Urinary bladder (tissue), 4 donors: ENCODE results near the gene MBD3L2B. TPM values are rescaled to one million over a fixed set of nuclear protein-coding genes. Genes with fewer than 3 reads are reported as not detected.
"Not testable (repeated sequence)": the region's sequence is repeated elsewhere in the genome, so short reads cannot be mapped to it uniquely, and the experiment has no call there.

Source experiments
- DNase-seq: peaks from one replicate; pipeline ENCODE4 v3.0.0-alpha.2; 2015; ENCODE audit errors: extremely low spot score
- H3K27ac ChIP-seq: one replicate; pipeline ENCODE4 v1.5.1; 2013; ENCODE audit warnings: low read depth, mild to moderate bottlenecking, moderate library complexity
- H3K36me3 ChIP-seq: one replicate; pipeline ENCODE4 v1.6.1; 2013; ENCODE audit warnings: mild to moderate bottlenecking, moderate library complexity; ENCODE audit not compliant: insufficient read depth
- H3K4me1 ChIP-seq: one replicate; pipeline ENCODE4 v1.6.1; 2013; ENCODE audit warnings: mild to moderate bottlenecking, moderate library complexity; ENCODE audit not compliant: insufficient read depth
- H3K4me3 ChIP-seq: one replicate; pipeline ENCODE4 v1.5.1; 2013; ENCODE audit warnings: low read depth, low read length
- WGBS: extraction: QIAGEN DNeasy Blood & Tissue Kit; methylation state at CpG from one replicate; pipeline ENCODE4 v1.1.7; 2013; 5-methylcytosine and 5-hydroxymethylcytosine counted together
- polyA plus RNA-seq: library from polyadenylated mRNA; stranded (reverse); fragments of 200-250 nt; gene quantifications from one replicate; pipeline ENCODE4 v1.2.3, GENCODE V29; 2013
- total RNA-seq: library from RNA; depleted of rRNA; stranded (reverse); fragments of >200 nt; gene quantifications from one replicate; pipeline ENCODE4 v1.2.3, GENCODE V29; 2014
- donor health status: healthy with polysubstance abuse.
- donor health status: healthy.

The MBD3L2B gene
- total and polyA plus RNA-seq, 2 donors: not detected

DNA sequence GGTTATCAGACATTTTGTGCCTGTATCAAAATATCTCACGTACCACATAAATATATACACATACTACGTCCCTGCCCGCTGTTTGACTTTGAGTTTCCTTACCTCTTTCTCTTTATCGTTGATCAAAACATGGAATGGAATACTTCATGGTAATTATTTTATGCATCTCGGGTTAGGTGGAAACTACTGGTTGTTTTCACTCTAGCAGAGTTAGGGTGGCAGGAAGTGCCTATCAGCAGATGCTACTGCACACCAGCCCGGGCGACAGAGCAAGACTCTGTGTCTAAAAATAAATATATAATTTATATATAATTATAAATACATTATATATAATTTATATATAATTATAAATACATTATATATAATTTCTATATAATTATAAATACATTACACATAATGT is 31.7 kb upstream of the MBD3L2B start:
- not testable (repeated sequence) for H3K4me1 ChIP-seq, DNase-seq, H3K4me3 ChIP-seq, H3K27ac ChIP-seq, H3K36me3 ChIP-seq
- WGBS: 86% methylated on average over 7 of the region's 7 CpGs

DNA sequence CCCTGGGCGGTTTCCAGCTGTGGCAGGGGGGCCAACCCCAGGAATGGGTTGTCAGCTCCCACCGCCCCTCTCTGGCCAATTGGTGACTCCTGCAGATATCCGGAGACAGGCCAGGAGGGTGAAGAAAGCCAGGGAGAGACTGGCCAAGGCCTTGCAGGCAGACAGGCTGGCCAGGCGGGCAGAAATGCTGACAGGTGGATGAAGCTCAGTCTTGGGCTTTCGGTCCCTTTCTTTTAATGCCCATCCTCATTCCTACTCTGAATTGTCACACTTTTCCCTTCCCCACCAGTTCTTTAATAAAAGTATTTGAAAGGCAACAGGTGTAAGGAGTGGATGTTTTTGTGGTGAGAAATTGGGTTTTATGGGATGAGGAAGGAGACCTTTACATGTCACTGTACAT is 30.2 kb upstream of the MBD3L2B start:
- H3K36me3 ChIP-seq, DNase-seq, H3K4me1 ChIP-seq, H3K4me3 ChIP-seq, H3K27ac ChIP-seq: not testable (repeated sequence)
- WGBS: 94% methylated on average over 2 of the region's 5 CpGs

DNA sequence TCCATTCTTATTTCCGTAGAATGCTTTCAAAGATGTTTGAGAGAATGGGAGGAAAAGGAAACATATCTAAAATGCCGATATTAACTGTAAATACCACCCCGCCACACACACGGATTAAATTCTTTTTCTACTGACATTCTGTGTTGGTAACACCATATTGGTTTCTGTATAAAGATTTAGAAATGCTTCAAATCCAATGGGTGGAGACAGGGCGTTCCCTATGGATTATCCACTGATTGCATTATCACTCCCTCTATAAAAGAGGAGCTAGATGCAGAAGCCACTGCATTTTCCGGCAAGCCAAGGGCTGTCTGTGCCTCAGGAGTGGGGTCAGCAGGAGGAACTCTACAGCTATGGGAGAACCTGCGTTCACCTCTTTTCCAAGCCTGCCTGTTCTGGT is 27.8 kb upstream of the MBD3L2B start, which contains the start of gene MBD3L2:
MBD3L2 (plus strand) TSS at position 301 of the 400 bp plus-strand sequence; CDS start at position 354, 53 bp downstream.
- not testable (repeated sequence) for H3K36me3 ChIP-seq, H3K4me1 ChIP-seq, DNase-seq, H3K4me3 ChIP-seq, H3K27ac ChIP-seq
- no CpG with 5 or more reads among the region's 7 CpGs for WGBS

DNA sequence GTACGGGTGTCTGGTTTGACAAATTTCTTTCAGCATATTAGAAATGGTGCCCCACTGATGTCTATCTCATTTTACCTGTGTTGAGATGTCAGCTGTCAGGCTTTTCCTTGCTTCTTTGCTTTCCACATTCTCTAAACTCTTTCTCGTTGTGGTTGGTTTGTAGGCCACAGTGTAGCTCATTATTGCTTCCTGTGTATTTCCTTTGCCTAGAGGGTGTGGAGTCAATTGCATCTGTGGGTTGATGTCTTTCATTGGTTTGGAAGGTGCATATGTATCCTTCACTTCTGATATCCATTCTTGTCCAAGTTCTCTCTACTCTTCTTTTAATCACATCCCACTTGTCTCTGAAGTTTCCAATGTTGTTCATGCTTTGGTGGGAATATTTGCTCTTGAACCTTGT is 20.3 kb upstream of the MBD3L2B start:
- H3K4me1 ChIP-seq, DNase-seq, H3K4me3 ChIP-seq, H3K36me3 ChIP-seq, H3K27ac ChIP-seq: not testable (repeated sequence)
- no CpG with 5 or more reads among the region's 2 CpGs for WGBS

DNA sequence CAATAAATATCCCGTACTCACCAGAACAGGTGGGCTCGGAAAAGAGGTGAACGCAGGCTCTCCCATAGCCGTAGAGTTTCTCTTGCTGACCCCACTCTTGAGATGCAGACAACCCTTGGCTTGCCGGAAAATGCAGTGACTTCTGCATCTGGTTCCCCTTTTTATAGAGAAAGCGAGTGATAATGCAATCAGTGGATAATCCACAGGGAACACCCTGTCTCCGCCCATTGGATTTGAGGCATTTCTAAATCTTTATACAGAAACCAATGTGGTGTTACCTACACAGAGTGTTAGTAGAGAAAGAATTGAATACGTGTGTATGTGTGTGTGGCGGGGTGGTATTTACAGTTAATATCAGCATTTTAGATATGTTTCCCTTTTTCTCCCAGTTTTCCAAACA is 18.8 kb upstream of the MBD3L2B start, which contains the start of gene MBD3L4:
MBD3L4 (minus strand) TSS at position 101 of the 400 bp plus-strand sequence; CDS start at position 66, 35 bp downstream.
- H3K4me3 ChIP-seq, DNase-seq, H3K4me1 ChIP-seq, H3K36me3 ChIP-seq, H3K27ac ChIP-seq: not testable (repeated sequence)
- WGBS: no CpG with 5 or more reads among the region's 9 CpGs

DNA sequence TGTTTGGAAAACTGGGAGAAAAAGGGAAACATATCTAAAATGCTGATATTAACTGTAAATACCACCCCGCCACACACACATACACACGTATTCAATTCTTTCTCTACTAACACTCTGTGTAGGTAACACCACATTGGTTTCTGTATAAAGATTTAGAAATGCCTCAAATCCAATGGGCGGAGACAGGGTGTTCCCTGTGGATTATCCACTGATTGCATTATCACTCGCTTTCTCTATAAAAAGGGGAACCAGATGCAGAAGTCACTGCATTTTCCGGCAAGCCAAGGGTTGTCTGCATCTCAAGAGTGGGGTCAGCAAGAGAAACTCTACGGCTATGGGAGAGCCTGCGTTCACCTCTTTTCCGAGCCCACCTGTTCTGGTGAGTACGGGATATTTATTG is 9.0 kb upstream of the MBD3L2B start, which contains the start of gene MBD3L5:
MBD3L5 (plus strand) TSS at position 301 of the 400 bp plus-strand sequence; CDS start at position 335, 34 bp downstream.
- WGBS: no CpG with 5 or more reads among the region's 9 CpGs

DNA sequence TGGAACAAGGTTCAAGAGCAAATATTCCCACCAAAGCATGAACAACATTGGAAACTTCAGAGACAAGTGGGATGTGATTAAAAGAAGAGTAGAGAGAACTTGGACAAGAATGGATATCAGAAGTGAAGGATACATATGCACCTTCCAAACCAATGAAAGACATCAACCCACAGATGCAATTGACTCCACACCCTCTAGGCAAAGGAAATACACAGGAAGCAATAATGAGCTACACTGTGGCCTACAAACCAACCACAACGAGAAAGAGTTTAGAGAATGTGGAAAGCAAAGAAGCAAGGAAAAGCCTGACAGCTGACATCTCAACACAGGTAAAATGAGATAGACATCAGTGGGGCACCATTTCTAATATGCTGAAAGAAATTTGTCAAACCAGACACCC is 7.6 kb upstream of the MBD3L2B start:
- not testable (repeated sequence) for H3K36me3 ChIP-seq, H3K27ac ChIP-seq, H3K4me3 ChIP-seq, H3K4me1 ChIP-seq, DNase-seq
- WGBS: no CpG with 5 or more reads among the region's 1 CpG

More for the DNA sequence above, 9.0 kb upstream of the MBD3L2B start, which contains the start of gene MBD3L5:
- not testable (repeated sequence) for H3K27ac ChIP-seq, H3K4me1 ChIP-seq, H3K36me3 ChIP-seq, DNase-seq, H3K4me3 ChIP-seq

DNA sequence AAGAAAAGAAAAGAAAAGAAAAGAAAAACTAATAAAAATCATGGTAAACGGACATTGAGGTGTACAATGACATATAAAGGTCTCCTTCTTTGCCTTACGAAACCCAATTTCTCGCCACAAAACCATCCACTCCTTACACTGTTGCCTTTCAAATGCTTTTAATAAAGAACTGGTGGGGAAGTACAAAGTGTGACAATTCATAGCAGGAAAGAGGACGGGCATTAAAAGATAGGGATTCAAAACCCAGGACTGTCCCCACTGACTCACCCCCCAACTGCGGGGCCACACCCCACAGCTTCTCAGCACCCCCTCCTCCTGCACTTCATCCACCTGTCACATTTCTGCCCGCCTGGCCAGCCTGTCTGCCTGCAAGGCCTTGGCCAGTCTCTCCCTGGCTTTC is 2.4 kb downstream of the MBD3L2B start:
- H3K4me1 ChIP-seq: no peaks in the 10 kb centered on the region
- 77% methylated on average over 6 of the region's 6 CpGs for WGBS
- H3K27ac ChIP-seq: no peak overlapping the region
- no peak overlapping the region for H3K4me3 ChIP-seq
- no peak for DNase-seq
- no peaks in the 10 kb centered on the region for H3K36me3 ChIP-seq

DNA sequence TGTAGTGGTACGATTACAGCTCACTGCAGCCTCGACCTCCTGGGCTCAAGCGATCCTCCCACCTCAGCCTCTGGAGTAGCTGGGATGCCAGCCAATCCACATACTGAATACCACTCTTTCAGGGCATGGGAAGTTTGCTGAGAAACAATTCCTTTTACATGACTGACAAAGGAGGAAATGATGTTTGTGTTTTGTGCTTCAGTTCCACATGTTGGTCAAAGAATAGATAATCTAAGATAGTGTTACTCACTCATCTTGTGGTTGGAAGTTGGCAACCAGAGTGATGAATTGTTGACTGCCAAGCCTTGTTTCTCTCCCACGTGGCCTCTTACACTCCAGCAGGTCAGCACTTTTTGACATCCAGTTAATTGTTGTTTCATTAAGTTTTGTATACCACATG is 7.6 kb downstream of the MBD3L2B start:
- Histone ChIP-seq H3K4me3 (no peak overlapping the region), H3K36me3 (no peaks in the 10 kb centered on the region), H3K4me1 (no peaks in the 10 kb centered on the region), H3K27ac (no peak overlapping the region)
- WGBS: 65% methylated on average over 4 of the region's 4 CpGs
- DNase-seq: no peak

DNA sequence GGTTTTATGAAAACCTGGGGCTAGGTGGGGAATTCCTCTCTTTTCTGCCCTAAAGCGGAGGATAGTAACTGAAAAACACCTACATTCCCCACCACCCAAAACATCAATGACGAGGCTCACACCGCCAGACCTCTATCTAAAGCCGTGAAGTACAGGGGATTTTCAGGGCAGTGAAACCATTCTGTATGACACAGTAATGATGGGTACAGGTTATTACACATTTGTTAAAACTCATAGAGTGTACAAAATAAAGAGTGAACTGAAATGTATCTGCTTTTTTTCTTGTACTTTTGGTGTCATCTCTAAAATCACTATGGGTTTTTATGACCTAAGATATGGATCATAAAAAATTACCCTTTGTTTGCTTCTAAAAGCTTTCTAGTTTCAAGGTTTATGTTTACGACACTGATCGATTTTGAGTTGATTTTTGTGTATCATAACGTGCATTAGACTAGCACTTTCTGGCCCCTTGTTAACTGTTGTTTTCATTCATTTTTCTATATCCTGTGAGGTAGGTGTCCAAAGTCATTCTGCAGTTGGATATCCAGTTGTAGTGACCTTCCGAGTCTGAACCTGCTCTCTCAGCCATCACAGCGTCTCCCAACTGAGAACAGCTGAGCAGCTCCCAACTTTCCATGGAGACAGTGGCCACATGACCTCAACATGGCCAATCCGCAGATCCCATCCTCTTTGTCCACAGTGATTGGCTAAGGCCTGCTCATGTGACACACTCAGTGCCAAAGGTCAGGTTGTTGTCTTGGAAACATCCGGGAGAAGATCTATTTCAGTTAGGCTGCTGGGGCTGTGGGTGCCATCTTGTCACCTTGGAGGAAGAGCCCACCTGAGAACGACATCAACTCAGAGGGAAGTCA is 10.3 kb downstream of the MBD3L2B start:
- H3K27ac ChIP-seq: no peak overlapping the region
- WGBS: 84% methylated on average over 12 of the region's 12 CpGs
- no peaks in the 10 kb centered on the region for H3K4me1 ChIP-seq
- H3K36me3 ChIP-seq: no peaks in the 10 kb centered on the region
- no peak overlapping the region for H3K4me3 ChIP-seq
- no peak for DNase-seq

DNA sequence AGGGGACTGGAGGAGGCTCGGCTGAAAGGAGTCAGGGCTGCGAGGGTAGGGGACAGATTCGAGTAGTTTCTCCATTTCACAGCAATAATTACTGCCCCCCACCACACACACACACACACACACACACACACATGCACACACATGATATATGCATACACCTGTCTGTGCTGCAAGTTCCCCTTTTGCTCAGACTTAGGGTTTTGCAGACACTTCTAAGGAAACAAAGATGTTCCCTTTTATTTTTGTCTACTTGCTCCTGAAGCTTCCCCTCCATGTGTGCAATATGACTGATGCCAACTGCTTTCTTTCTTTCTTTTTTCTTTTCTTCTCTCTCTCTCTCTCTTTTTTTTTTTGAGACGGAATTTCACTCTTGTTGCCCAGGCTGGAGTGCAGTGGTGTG is 13.4 kb downstream of the MBD3L2B start:
- WGBS: 68% methylated on average over 4 of the region's 4 CpGs
- Histone ChIP-seq H3K27ac (no peak overlapping the region), H3K4me3 (no peak overlapping the region), H3K36me3 (no peaks in the 10 kb centered on the region), H3K4me1 (no peaks in the 10 kb centered on the region)
- DNase-seq: no peak

DNA sequence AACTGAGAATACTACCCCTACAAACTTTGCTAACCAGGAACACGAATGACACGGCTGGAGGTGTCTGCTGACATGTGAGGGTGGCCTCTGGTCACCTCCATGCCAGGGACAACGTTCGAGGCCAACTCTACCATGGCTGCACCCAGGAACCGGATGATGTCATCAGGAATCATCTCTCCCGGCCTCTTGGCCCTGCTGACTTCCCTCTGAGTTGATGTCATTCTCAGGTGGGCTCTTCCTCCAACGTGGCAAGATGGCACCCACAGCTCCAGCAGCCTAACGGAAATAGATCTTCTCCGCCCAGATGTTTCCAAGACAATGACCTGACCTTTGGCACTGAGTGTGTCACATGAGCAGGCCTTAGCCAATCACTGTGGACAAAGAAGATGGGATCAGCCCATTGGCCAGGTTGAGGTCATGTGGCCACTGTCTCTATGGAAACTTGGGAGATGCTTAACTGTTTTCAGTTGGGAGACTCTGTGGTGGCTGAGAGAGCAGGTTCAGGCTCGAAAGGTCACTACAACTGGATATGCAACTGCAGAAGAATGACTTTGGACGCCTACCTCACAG is 15.0 kb downstream of the MBD3L2B start:
- Histone ChIP-seq H3K27ac (no peak overlapping the region), H3K36me3 (no peaks in the 10 kb centered on the region), H3K4me1 (no peaks in the 10 kb centered on the region), H3K4me3 (no peak overlapping the region)
- DNase-seq: no peak
- 81% methylated on average over 11 of the region's 11 CpGs for WGBS

DNA sequence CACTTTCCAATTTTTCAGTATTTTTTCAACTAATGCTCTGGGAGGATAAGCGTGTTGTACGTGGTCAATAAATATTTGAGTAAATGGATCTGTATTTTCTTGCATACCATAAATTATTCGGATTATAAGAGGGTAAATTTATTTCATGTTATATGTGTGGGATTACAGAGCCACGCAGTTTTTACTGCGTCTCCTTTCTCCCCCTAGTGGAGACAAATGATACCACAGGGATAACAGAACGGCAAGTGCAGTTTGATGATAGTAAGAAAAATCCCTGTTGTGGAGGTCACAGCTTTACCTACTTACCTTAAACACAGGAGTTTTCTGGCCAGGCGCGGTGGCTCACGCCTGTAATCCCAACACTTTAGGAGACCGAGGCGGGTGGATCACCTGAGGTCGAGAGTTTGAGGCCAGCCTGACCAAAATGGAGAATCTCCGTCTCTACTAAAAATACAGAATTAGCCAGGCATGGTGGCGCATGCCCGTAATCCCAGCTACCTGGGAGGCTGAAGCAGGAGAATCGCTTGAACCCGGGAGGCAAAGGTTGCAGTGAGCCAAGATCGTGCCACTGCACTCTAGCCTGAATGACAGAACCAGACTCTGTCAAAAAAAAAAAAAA is 16.8 kb downstream of the MBD3L2B start:
- WGBS: 54% methylated on average over 18 of the region's 18 CpGs
- Histone ChIP-seq H3K4me3 (no peak overlapping the region), H3K4me1 (no peaks in the 10 kb centered on the region), H3K36me3 (no peaks in the 10 kb centered on the region), H3K27ac (no peak overlapping the region)
- DNase-seq: no peak

DNA sequence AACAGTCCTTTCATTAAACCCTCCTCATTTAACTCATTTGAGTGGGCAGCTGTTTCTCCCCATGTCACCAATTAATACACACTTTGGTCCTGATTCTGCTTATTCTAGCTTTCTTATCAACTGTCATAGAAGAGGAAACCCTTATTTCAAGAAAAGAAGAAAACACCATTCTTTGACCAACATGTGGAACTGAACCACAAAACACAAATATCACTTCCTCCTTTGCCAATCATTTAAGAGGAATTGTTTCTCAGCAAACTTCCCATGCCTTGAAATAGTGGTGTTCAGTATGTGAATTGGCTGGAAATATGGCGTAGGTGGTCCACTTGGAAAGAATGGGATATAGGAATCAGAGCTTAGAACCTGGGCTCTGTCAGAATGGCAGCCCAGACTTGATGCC is 20.4 kb downstream of the MBD3L2B start:
- Histone ChIP-seq H3K4me3 (no peak overlapping the region), H3K4me1 (no peaks in the 10 kb centered on the region), H3K27ac (no peak overlapping the region), H3K36me3 (no peaks in the 10 kb centered on the region)
- 70% methylated on average over 1 of the region's 1 CpG for WGBS
- no peak for DNase-seq
